ENCODE data around the gene ADGRA1. TPM values are rescaled to one million over a fixed set of nuclear protein-coding genes. Genes with fewer than 3 reads are reported as not detected.

The ADGRA1 gene
- total and polyA plus RNA-seq, 2 donors: 0.03 TPM; not detected in 1

DNA sequence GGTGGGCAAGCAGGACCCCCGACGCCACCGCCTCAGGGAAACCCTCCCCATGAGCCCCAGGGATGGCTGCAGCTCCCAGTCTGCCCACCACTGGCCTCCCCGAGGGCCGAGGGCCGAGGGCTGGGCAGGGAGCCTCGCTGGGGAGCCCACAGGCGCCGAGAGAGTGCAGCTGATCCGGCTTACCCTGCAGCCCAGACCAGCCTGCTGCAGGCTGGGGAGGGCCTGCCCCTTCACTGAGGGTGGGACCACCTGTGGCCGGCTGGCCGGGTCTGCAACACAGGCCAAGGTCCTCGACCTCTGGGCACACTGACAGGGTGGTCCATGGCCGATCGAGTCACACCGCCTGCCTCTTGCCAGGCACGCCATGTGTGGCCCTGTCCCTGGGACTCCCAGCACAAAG, 27.3 kb upstream of the ADGRA1 start:
- H3K27ac ChIP-seq (ENCODE audit: low read depth): no peak overlapping the region
- H3K4me1 ChIP-seq (ENCODE audit: insufficient read depth): no peaks in the 10 kb centered on the region
- no peaks in the 10 kb centered on the region for H3K36me3 ChIP-seq (ENCODE audit: insufficient read depth)
- no peak for DNase-seq (ENCODE audit: extremely low spot score)
- no peak overlapping the region for H3K4me3 ChIP-seq (ENCODE audit: low read depth, low read length)
- 75% methylated on average over 17 of the region's 17 CpGs for WGBS

DNA sequence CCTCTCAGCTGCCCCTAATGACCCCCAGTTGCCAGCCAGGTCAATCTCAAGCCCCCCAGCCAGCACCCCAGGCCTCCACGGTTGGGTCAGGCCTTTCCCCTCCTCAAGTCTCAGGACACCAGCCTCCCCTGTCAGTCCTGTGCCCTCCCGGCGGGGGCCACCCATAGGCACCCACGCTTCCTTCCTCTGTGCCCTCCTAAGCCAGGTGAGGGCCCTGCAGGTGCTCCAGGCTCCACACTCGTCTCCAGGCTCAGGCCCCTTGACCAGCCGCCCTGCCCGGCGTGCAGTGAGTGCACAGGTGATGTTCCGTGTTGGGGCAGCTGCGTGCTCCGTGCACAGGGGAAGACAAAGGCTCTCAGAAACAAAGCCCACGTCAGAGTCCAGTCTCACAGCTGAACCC, 26.8 kb upstream of the ADGRA1 start:
- no peak overlapping the region for H3K4me3 ChIP-seq (ENCODE audit: low read depth, low read length)
- 81% methylated on average over 12 of the region's 12 CpGs for WGBS
- DNase-seq (ENCODE audit: extremely low spot score): no peak
- H3K36me3 ChIP-seq (ENCODE audit: insufficient read depth): no peaks in the 10 kb centered on the region
- no peak overlapping the region for H3K27ac ChIP-seq (ENCODE audit: low read depth)
- no peaks in the 10 kb centered on the region for H3K4me1 ChIP-seq (ENCODE audit: insufficient read depth)

DNA sequence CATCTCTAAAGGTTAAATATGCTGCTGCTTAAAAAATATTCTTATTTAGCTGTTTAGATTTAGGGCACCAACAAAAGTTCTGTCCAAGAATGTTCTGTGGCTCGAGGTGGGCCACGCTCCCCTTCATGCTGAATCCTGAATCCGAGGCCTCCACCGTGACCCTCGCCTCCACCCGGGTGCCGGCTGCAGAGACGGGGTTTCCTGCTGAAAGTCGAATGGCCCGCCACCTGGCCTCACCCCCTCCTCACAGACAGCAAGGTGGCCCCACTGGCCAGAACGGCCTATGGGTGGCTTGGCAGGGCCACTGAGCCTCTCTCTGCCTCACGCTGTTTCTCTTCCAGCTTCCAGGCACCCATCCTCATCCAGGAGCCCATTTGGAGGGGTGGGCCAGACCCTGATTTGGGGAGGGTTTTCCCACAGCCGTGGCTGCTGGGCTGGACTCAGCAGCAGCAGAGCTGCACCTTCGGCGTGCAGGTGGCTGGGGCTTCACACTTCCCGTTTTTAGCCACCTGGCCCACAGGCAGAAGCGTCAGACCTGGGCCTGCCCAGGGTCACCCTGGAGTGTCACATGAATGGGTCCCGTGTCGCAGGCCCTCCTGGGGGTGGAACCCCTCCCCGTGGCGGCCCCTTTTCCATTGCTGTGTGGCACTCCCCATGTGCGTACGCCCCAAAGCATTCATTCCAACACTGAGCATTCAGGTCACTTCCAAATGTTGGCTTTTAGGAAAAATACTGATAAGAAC, 26.3 kb upstream of the ADGRA1 start:
- 82% methylated on average over 23 of the region's 23 CpGs for WGBS
- no peak for DNase-seq (ENCODE audit: extremely low spot score)
- Histone ChIP-seq H3K36me3 (ENCODE audit: insufficient read depth) (no peaks in the 10 kb centered on the region), H3K4me3 (ENCODE audit: low read depth, low read length) (no peak overlapping the region), H3K4me1 (ENCODE audit: insufficient read depth) (no peaks in the 10 kb centered on the region), H3K27ac (ENCODE audit: low read depth) (no peak overlapping the region)

DNA sequence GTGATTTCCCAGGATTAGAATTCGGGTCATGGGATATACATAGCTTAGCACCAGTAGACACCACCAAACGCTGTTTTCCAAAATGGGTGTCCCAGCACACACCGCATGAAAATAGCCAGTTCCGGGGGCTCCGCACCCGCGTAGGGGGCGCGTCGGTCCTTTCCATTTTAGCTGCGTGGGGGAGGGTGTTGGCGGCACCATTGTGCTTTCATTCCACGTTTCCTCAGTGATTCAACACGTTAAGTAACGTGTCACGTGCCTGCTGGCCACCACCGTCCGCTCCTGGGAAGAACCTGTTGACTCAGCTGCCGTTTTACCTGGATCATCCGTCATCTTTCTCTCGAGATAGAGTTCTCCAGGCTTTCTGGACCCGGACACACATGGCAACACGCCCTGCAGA, 25.6 kb upstream of the ADGRA1 start:
- no peaks in the 10 kb centered on the region for H3K4me1 ChIP-seq (ENCODE audit: insufficient read depth)
- no peak overlapping the region for H3K27ac ChIP-seq (ENCODE audit: low read depth)
- H3K4me3 ChIP-seq (ENCODE audit: low read depth, low read length): no peak overlapping the region
- DNase-seq (ENCODE audit: extremely low spot score): no peak
- no peaks in the 10 kb centered on the region for H3K36me3 ChIP-seq (ENCODE audit: insufficient read depth)
- whole genome bisulfite sequencing: 89% methylated on average over 23 of the region's 23 CpGs

DNA sequence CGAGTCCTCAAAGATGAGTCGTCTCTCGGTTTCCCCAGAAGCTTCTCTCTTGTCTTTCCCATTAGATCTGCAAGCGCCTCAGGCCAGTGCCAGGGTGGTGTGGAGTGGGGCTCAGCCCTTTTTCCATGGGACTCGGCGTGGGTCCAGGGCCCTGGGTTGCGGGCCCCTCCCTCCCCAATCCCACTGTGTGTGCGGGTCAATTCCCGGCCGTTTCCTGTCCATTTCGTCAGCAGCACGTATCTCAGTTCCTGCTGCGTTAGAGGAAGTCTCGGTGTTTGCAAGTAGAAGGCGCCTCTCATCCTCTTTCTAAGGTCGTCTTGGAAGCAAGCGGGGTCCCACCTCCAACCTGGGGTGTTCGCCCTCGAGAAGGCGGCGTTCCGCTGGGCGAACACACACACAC, 25.1 kb upstream of the ADGRA1 start:
- H3K27ac ChIP-seq (ENCODE audit: low read depth): no peak overlapping the region
- 46% methylated on average over 23 of the region's 23 CpGs for WGBS
- no peaks in the 10 kb centered on the region for H3K4me1 ChIP-seq (ENCODE audit: insufficient read depth)
- no peaks in the 10 kb centered on the region for H3K36me3 ChIP-seq (ENCODE audit: insufficient read depth)
- no peak for DNase-seq (ENCODE audit: extremely low spot score)
- H3K4me3 ChIP-seq (ENCODE audit: low read depth, low read length): no peak overlapping the region

GRCh38 chr10:133067149-133068105, 20.3 kb upstream of the ADGRA1 start:
- 51% methylated on average over 26 of the region's 26 CpGs for WGBS
- H3K36me3 ChIP-seq (ENCODE audit: insufficient read depth): no peaks in the 10 kb centered on the region
- no peak for DNase-seq (ENCODE audit: extremely low spot score)

GRCh38 chr10:133068111-133069032, 19.4 kb upstream of the ADGRA1 start:
- 85% methylated on average over 24 of the region's 24 CpGs for WGBS
- Histone ChIP-seq H3K4me1 (ENCODE audit: insufficient read depth) (no peaks in the 10 kb centered on the region), H3K36me3 (ENCODE audit: insufficient read depth) (no peaks in the 10 kb centered on the region), H3K27ac (ENCODE audit: low read depth) (no peak overlapping the region), H3K4me3 (ENCODE audit: low read depth, low read length) (no peak overlapping the region)
- DNase-seq (ENCODE audit: extremely low spot score): no peak

More at GRCh38 chr10:133067149-133068105, 20.3 kb upstream of the ADGRA1 start:
- H3K4me3 ChIP-seq (ENCODE audit: low read depth, low read length): no peak overlapping the region
- no peaks in the 10 kb centered on the region for H3K4me1 ChIP-seq (ENCODE audit: insufficient read depth)
- no peak overlapping the region for H3K27ac ChIP-seq (ENCODE audit: low read depth)

GRCh38 chr10:133069033-133069525, 18.6 kb upstream of the ADGRA1 start:
- no peak for DNase-seq (ENCODE audit: extremely low spot score)
- no peaks in the 10 kb centered on the region for H3K36me3 ChIP-seq (ENCODE audit: insufficient read depth)
- WGBS: 61% methylated on average over 23 of the region's 23 CpGs
- H3K4me1 ChIP-seq (ENCODE audit: insufficient read depth): no peaks in the 10 kb centered on the region
- no peak overlapping the region for H3K4me3 ChIP-seq (ENCODE audit: low read depth, low read length)
- H3K27ac ChIP-seq (ENCODE audit: low read depth): no peak overlapping the region

- 79% methylated on average over 16 of the region's 16 CpGs for WGBS
- Histone ChIP-seq H3K27ac (ENCODE audit: low read depth) (no peak overlapping the region), H3K4me3 (ENCODE audit: low read depth, low read length) (no peak overlapping the region), H3K4me1 (ENCODE audit: insufficient read depth) (no peaks in the 10 kb centered on the region), H3K36me3 (ENCODE audit: insufficient read depth) (no peaks in the 10 kb centered on the region)
- DNase-seq (ENCODE audit: extremely low spot score): no peak
Measured at GRCh38 chr10:133070405-133070804, 17.3 kb upstream of the ADGRA1 start.

GRCh38 chr10:133070810-133071209, 16.9 kb upstream of the ADGRA1 start:
- no peak for DNase-seq (ENCODE audit: extremely low spot score)
- Histone ChIP-seq H3K4me1 (ENCODE audit: insufficient read depth) (no peaks in the 10 kb centered on the region), H3K4me3 (ENCODE audit: low read depth, low read length) (no peak overlapping the region), H3K27ac (ENCODE audit: low read depth) (no peak overlapping the region), H3K36me3 (ENCODE audit: insufficient read depth) (no peaks in the 10 kb centered on the region)
- 72% methylated on average over 21 of the region's 21 CpGs for WGBS

GRCh38 chr10:133071733-133072132, 16.0 kb upstream of the ADGRA1 start:
- no peaks in the 10 kb centered on the region for H3K36me3 ChIP-seq (ENCODE audit: insufficient read depth)
- no peak for DNase-seq (ENCODE audit: extremely low spot score)
- no peak overlapping the region for H3K4me3 ChIP-seq (ENCODE audit: low read depth, low read length)
- H3K4me1 ChIP-seq (ENCODE audit: insufficient read depth): no peaks in the 10 kb centered on the region
- 69% methylated on average over 11 of the region's 11 CpGs for WGBS
- no peak overlapping the region for H3K27ac ChIP-seq (ENCODE audit: low read depth)

DNA sequence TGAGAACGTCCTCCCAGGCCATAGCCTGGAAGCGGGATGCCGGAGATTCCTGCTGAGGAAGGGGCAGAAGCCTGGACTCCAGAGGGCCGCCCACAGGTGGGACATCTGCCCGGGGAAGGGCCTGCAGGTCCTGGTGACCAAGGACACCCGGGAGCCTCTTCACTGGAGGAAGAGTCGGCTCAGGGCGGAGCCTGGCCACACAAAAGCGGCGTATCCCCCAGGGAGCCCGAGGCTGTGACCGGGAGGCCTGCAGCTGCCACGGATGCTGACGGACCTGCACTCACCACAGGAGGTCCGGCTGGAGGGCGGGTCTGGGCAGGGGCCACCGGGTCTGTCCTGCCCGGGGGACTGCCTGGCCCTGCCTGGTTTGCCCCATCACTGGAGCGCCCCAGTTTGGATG, 15.5 kb upstream of the ADGRA1 start:
- Histone ChIP-seq H3K27ac (ENCODE audit: low read depth) (no peak overlapping the region), H3K4me1 (ENCODE audit: insufficient read depth) (no peaks in the 10 kb centered on the region), H3K4me3 (ENCODE audit: low read depth, low read length) (no peak overlapping the region), H3K36me3 (ENCODE audit: insufficient read depth) (no peaks in the 10 kb centered on the region)
- WGBS: 58% methylated on average over 19 of the region's 19 CpGs
- DNase-seq (ENCODE audit: extremely low spot score): no peak

DNA sequence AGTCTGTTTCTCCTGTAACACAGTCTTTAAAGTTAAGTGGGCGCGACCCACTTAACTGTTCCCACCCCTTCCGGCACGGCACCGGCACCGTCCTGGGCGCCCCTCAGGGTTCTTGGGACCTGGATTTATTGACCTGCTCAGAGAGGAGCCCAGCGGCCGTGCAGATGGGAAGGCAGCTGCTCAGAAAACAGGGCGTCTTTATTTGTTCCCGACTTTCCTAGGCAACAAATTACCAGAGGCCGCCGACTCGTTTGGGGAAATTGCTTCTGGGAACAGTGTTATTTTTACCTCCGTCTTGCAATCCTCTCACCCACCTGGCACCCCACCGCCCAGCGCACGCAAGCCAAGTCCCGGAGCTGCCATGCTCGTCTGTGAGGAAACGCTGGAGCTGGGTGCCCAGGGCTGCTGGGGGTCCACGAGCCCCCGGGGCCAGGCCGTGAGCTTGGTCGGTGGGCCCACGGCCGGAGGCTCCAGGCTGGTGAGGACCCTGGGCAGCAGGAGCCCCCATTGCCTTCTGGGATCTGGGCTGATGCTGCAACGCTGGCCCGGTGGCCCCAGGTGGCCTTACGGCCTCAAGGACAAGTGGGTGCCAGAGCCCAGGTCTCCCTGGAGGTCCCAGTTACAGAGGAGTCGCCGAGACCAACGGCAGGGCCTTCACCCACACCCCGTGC, 14.9 kb upstream of the ADGRA1 start:
- no peak for DNase-seq (ENCODE audit: extremely low spot score)
- no peak overlapping the region for H3K4me3 ChIP-seq (ENCODE audit: low read depth, low read length)
- WGBS: 80% methylated on average over 34 of the region's 34 CpGs

More for the DNA sequence above, 14.9 kb upstream of the ADGRA1 start:
- H3K27ac ChIP-seq (ENCODE audit: low read depth): no peak overlapping the region
- no peaks in the 10 kb centered on the region for H3K36me3 ChIP-seq (ENCODE audit: insufficient read depth)
- no peaks in the 10 kb centered on the region for H3K4me1 ChIP-seq (ENCODE audit: insufficient read depth)

All from urinary bladder (tissue), 4 donors.